ENCODE measurements around the gene SPON1.
A peak's percentile ranks its signal among the peaks of the same experiment; 100 is the strongest.
"Not testable (repeated sequence)": the region's sequence is repeated elsewhere in the genome, so short reads cannot be mapped to it uniquely, and the experiment has no call there.

SPON1 gene

GRCh38 chr11:14124886-14125285 lies 162.4 kb downstream of the SPON1 start:
- no peak for DNase-seq (ENCODE audit: low read depth)

- no peak for DNase-seq (ENCODE audit: low read depth)
Measured at GRCh38 chr11:14125529-14125928, 163.0 kb downstream of the SPON1 start.

- DNase-seq (ENCODE audit: low read depth) = no peak
Measured at GRCh38 chr11:14127679-14128078, 165.2 kb downstream of the SPON1 start.

- no peak for DNase-seq (ENCODE audit: low read depth)
Measured at GRCh38 chr11:14132312-14132711, 169.8 kb downstream of the SPON1 start.

GRCh38 chr11:14133381-14133780 lies 170.9 kb downstream of the SPON1 start:
- no peak for DNase-seq (ENCODE audit: low read depth)

- DNase-seq (ENCODE audit: low read depth) = no peak
Measured at GRCh38 chr11:14136561-14136960, 174.0 kb downstream of the SPON1 start.

GRCh38 chr11:14137284-14137683 lies 174.8 kb downstream of the SPON1 start:
- no peak for DNase-seq (ENCODE audit: low read depth)

GRCh38 chr11:14140991-14141390 lies 178.5 kb downstream of the SPON1 start:
- DNase-seq (ENCODE audit: low read depth) = no peak

GRCh38 chr11:14141676-14142075 lies 179.2 kb downstream of the SPON1 start:
- DNase-seq (ENCODE audit: low read depth) = no peak

GRCh38 chr11:14144934-14145333 lies 182.4 kb downstream of the SPON1 start:
- no peak for DNase-seq (ENCODE audit: low read depth)

- peak; percentile 14 for DNase-seq (ENCODE audit: low read depth)
Measured at GRCh38 chr11:14148653-14149273, 186.2 kb downstream of the SPON1 start.

- no peak for DNase-seq (ENCODE audit: low read depth)
Measured at GRCh38 chr11:14149683-14150082, 187.2 kb downstream of the SPON1 start.

GRCh38 chr11:14150878-14151277 lies 188.4 kb downstream of the SPON1 start:
- no peak for DNase-seq (ENCODE audit: low read depth)

GRCh38 chr11:14154103-14154502 lies 191.6 kb downstream of the SPON1 start:
- DNase-seq (ENCODE audit: low read depth) = not testable (repeated sequence)

- DNase-seq (ENCODE audit: low read depth) = no peak
Measured at GRCh38 chr11:14158393-14158792, 195.9 kb downstream of the SPON1 start.

- DNase-seq (ENCODE audit: low read depth) = no peak
Measured at GRCh38 chr11:14163576-14163975, 201.1 kb downstream of the SPON1 start.

GRCh38 chr11:14173679-14174078 lies 211.2 kb downstream of the SPON1 start:
- DNase-seq (ENCODE audit: low read depth) = not testable (repeated sequence)

GRCh38 chr11:14179116-14179820 lies 216.7 kb downstream of the SPON1 start:
- DNase-seq (ENCODE audit: low read depth) = no peak

- DNase-seq (ENCODE audit: low read depth) = no peak
Measured at GRCh38 chr11:14181121-14181520, 218.6 kb downstream of the SPON1 start.

- DNase-seq (ENCODE audit: low read depth) = no peak
Measured at GRCh38 chr11:14182833-14183364, 220.4 kb downstream of the SPON1 start.

- no peak for DNase-seq (ENCODE audit: low read depth)
Measured at GRCh38 chr11:14184028-14184940, 221.8 kb downstream of the SPON1 start.

- DNase-seq (ENCODE audit: low read depth) = no peak
Measured at GRCh38 chr11:14185461-14185860, 222.9 kb downstream of the SPON1 start.

Measured in HS-27A (cell line).